ENCODE measurements around the gene MICAL3. TPM values are rescaled to one million over a fixed set of nuclear protein-coding genes. Genes with fewer than 3 reads are reported as not detected.
"Not testable (repeated sequence)": the region's sequence is repeated elsewhere in the genome, so short reads cannot be mapped to it uniquely, and the experiment has no call there.

MICAL3 gene
- total RNA-seq, 3 donors from 2014 or later, result 33.9 to 39.6 (median 35.1) TPM

DNA sequence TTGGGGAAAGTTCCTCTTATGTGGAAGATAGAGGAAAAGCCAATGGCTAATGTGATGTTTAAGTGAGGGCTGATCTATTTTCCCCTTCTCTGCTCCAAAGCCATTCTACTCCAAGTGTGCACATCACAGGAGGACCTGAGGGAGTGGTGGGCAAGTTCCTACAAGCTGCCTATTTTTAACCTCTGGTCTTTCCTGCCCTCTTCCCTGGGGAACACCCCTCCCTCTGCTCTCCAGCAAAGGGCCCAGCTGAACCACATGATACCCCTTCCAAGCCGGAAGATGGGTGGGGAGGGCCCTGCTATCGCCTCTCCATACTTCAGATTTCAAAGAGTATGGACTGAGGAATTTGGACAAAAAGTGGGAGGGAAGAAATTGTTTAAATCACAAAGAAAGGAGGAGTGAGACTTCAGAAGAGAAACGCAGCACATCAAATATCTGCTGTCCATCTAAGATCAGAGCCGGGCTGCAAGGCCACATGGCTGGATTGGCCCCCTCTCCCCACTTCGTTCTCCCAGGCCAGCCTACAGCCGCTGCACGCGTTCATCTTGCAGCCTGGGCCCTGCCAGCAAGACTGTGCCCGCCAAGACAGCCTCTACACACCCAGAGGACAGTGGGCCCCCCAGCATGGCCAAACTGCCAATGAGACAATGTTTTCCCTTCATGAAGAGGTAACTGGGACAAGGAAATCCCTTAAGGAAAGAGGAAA lies 77.5 kb downstream of the MICAL3 start:
- no peak for DNase-seq
- no peak for ATAC-seq
- Mint-ChIP-seq H3K4me3 (no peak overlapping the region), H3K27me3 (ENCODE audit: low read depth) (no peaks in the 10 kb centered on the region), H3K36me3 (ENCODE audit: insufficient read depth) (peaks cover 4% of the 10 kb centered on the region), H3K9me3 (no peaks in the 10 kb centered on the region), H3K4me1 (ENCODE audit: low read depth) (peaks cover 18% of the 10 kb centered on the region)

DNA sequence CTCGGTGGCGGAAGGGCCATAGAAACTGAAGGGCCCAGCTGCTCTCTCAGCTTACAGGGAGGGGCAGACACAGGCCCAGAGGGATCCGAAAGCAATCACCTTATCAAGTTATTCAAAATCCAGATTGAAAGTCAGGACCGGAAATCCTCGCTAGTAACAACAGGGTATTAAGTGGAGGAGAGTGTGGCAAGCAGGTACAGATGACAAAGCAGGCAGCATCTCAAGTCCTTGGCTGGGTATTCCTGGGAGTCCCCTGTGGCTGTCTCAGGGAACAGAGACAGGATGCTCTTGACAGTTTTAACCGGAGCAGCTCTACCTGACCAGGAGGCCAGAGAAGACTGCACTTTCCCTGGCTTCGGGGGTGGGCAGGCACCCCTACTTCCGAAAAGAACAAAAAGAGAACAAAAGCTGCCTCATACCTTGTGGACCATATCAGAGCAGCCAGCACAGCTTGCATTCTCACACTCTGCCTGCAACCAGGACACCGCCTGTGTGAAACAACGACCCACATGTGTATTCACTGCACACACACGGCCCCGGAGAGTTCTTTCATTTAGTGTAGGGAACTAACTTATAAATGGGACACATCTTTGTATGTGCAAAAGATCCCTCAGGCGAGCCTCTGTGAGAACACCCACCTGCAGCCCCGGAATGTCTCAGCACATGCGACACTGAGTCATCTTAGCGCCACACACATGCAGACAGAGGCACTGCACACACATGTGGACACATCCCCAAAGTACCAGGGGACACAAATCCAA lies 78.3 kb downstream of the MICAL3 start:
- no peak for ATAC-seq
- H3K36me3 Mint-ChIP-seq (ENCODE audit: insufficient read depth), result peaks cover 4% of the 10 kb centered on the region
- H3K4me1 Mint-ChIP-seq (ENCODE audit: low read depth), result peaks cover 18% of the 10 kb centered on the region
- no peaks in the 10 kb centered on the region for H3K9me3 Mint-ChIP-seq
- no peak for DNase-seq
- H3K4me3 Mint-ChIP-seq, result no peak overlapping the region
- H3K27me3 Mint-ChIP-seq (ENCODE audit: low read depth), result no peaks in the 10 kb centered on the region

- Mint-ChIP-seq H3K9me3 (no peaks in the 10 kb centered on the region), H3K27me3 (ENCODE audit: low read depth) (no peaks in the 10 kb centered on the region), H3K4me3 (no peak overlapping the region), H3K4me1 (ENCODE audit: low read depth) (peaks cover 22% of the 10 kb centered on the region), H3K36me3 (ENCODE audit: insufficient read depth) (peaks cover 4% of the 10 kb centered on the region)
- DNase-seq (no peak), ATAC-seq (no peak)
These were observed 79.0 kb downstream of the MICAL3 start for GRCh38 chr22:17945156-17945887.

- H3K4me1 Mint-ChIP-seq (ENCODE audit: low read depth), result peaks cover 17% of the 10 kb centered on the region
- DNase-seq (no peak), ATAC-seq (no peak)
- peaks cover 2% of the 10 kb centered on the region for H3K36me3 Mint-ChIP-seq (ENCODE audit: insufficient read depth)
- H3K27me3 Mint-ChIP-seq (ENCODE audit: low read depth), result no peaks in the 10 kb centered on the region
- H3K9me3 Mint-ChIP-seq, result no peaks in the 10 kb centered on the region
- H3K4me3 Mint-ChIP-seq, result no peak overlapping the region
These were observed 80.1 kb downstream of the MICAL3 start for GRCh38 chr22:17944256-17944655.

GRCh38 chr22:17943533-17944249 lies 80.7 kb downstream of the MICAL3 start:
- ATAC-seq (no peak), DNase-seq (no peak)
- no peak overlapping the region for H3K4me3 Mint-ChIP-seq
- no peaks in the 10 kb centered on the region for H3K9me3 Mint-ChIP-seq
- H3K4me1 Mint-ChIP-seq (ENCODE audit: low read depth), result peaks cover 18% of the 10 kb centered on the region
- peaks cover 2% of the 10 kb centered on the region for H3K36me3 Mint-ChIP-seq (ENCODE audit: insufficient read depth)
- no peaks in the 10 kb centered on the region for H3K27me3 Mint-ChIP-seq (ENCODE audit: low read depth)

GRCh38 chr22:17942721-17943120 lies 81.6 kb downstream of the MICAL3 start:
- no peaks in the 10 kb centered on the region for H3K27me3 Mint-ChIP-seq (ENCODE audit: low read depth)
- DNase-seq, result no peak
- peaks cover 17% of the 10 kb centered on the region for H3K4me1 Mint-ChIP-seq (ENCODE audit: low read depth)
- H3K9me3 Mint-ChIP-seq, result no peaks in the 10 kb centered on the region
- H3K4me3 Mint-ChIP-seq, result no peak overlapping the region
- H3K36me3 Mint-ChIP-seq (ENCODE audit: insufficient read depth), result peaks cover 2% of the 10 kb centered on the region
- ATAC-seq, result no peak

DNA sequence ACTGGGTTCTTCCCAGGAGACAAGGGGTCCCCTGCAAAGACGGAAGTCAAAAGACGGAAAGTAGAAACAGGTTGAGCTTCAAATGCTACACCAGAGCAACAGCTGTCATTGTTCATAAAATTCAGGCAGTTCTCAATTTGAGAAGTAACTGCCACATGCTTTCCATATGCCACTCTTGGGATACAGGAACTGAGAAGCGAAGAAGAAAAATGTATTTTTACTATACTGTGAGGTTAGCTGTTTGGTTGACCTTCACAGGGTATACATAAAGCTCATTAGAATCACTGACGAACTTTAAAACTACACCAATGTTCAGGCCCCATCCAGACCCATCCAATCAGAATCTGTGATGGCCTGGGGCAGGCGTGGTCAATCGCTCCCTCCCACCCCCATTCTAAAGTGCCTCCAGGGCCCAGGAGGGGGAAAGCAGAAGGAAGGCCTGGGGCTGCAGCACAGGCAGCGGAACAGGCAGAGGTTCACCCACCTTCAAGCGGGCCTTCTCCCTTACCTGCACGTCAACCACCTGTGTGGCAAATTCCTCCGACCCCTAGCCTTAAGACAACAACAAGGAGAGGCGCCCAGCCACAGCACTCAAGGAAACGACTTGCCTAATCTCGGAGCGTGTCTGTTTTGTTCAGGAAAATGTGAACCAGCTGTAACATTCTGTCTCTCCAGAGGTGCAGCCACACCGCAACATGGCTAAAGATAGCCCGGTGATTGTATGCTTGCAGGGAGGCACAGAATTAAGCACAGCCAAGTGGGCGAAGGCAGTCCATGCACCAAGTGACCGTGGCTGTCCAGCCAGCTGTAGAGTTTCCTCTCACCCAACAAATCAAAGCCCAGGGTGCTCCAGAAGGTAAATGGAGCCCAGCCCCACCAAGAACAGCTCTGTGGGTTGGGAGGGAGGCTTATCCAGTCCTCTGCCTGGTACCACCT lies 82.6 kb downstream of the MICAL3 start:
- DNase-seq (no peak), ATAC-seq (no peak)
- no peak overlapping the region for H3K4me3 Mint-ChIP-seq
- no peaks in the 10 kb centered on the region for H3K9me3 Mint-ChIP-seq
- no peaks in the 10 kb centered on the region for H3K27me3 Mint-ChIP-seq (ENCODE audit: low read depth)
- peaks cover 2% of the 10 kb centered on the region for H3K36me3 Mint-ChIP-seq (ENCODE audit: insufficient read depth)
- H3K4me1 Mint-ChIP-seq (ENCODE audit: low read depth), result peaks cover 11% of the 10 kb centered on the region

- ATAC-seq (no peak), DNase-seq (no peak)
- Mint-ChIP-seq H3K4me3 (no peak overlapping the region), H3K9me3 (no peaks in the 10 kb centered on the region), H3K4me1 (ENCODE audit: low read depth) (peaks cover 14% of the 10 kb centered on the region), H3K36me3 (ENCODE audit: insufficient read depth) (peaks cover 2% of the 10 kb centered on the region), H3K27me3 (ENCODE audit: low read depth) (no peaks in the 10 kb centered on the region)
These were observed 84.8 kb downstream of the MICAL3 start for GRCh38 chr22:17939579-17939978.

- Mint-ChIP-seq H3K27me3 (ENCODE audit: low read depth) (no peaks in the 10 kb centered on the region), H3K4me3 (no peak overlapping the region), H3K36me3 (ENCODE audit: insufficient read depth) (peaks cover 2% of the 10 kb centered on the region), H3K4me1 (ENCODE audit: low read depth) (peaks cover 18% of the 10 kb centered on the region), H3K9me3 (no peaks in the 10 kb centered on the region)
- DNase-seq (no peak), ATAC-seq (no peak)
These were observed 85.3 kb downstream of the MICAL3 start for GRCh38 chr22:17939011-17939410.

- no peak for ATAC-seq
- no peak overlapping the region for H3K4me3 Mint-ChIP-seq
- no peaks in the 10 kb centered on the region for H3K9me3 Mint-ChIP-seq
- H3K4me1 Mint-ChIP-seq (ENCODE audit: low read depth), result peaks cover 23% of the 10 kb centered on the region
- DNase-seq, result no peak
- H3K36me3 Mint-ChIP-seq (ENCODE audit: insufficient read depth), result peaks cover 2% of the 10 kb centered on the region
- no peaks in the 10 kb centered on the region for H3K27me3 Mint-ChIP-seq (ENCODE audit: low read depth)
These were observed 85.9 kb downstream of the MICAL3 start for GRCh38 chr22:17938484-17938924.

GRCh38 chr22:17932457-17932856 lies 91.9 kb downstream of the MICAL3 start:
- not testable (repeated sequence) for H3K9me3 Mint-ChIP-seq; H3K36me3 Mint-ChIP-seq (ENCODE audit: insufficient read depth); H3K27me3 Mint-ChIP-seq (ENCODE audit: low read depth); DNase-seq; H3K4me3 Mint-ChIP-seq; ATAC-seq
- H3K4me1 Mint-ChIP-seq (ENCODE audit: low read depth), result peaks cover 31% of the 10 kb centered on the region

DNA sequence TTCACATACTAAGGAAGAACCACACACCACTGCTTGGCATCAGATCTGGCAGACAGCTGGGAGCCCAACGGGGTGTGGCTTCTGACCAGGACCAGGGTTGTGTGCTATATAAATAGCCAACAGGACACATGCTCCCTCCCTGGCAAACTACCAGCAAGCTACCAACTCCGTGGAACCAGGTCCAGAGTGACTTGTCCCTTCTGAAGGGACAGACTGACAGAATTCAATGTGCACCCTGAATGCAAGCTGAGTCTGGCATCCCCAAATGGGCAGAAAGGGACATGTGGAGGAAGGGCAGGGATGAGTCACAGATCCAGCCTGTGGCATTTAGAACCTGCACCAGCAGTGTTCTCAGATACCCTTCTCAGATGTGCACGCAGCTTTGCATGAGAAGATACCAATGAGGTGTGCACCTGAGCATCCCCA lies 92.9 kb downstream of the MICAL3 start:
- Mint-ChIP-seq H3K27me3 (ENCODE audit: low read depth) (no peaks in the 10 kb centered on the region), H3K9me3 (no peaks in the 10 kb centered on the region), H3K4me3 (no peak overlapping the region), H3K36me3 (ENCODE audit: insufficient read depth) (no peaks in the 10 kb centered on the region), H3K4me1 (ENCODE audit: low read depth) (peaks cover 31% of the 10 kb centered on the region)
- no peak for DNase-seq
- no peak for ATAC-seq
